Vagina (tissue), 2 donors: ENCODE results near the gene SERPING1.

ENCODE experiments used
- CTCF ChIP-seq, 3 experiments: fragments of 450-650 bp in 2 of 3; fragments of 200-600 bp in 1 of 3; sonication (generic) in 1 of 3; IDR thresholded peaks; one replicate each; pipeline ENCODE4 v1.5.1; 2017 to 2019; ENCODE audit warnings: antibody characterized with exemption in 3 of 3, mild to moderate bottlenecking in 2 of 3, moderate library complexity in 2 of 3
- POLR2A ChIP-seq, 2 donors: fragments of 450-650 bp; IDR thresholded peaks; one replicate each; pipeline ENCODE4 v1.6.1; 2017; ENCODE audit warnings: antibody characterized with exemption in 2 of 2, mild to moderate bottlenecking in 2 of 2, moderate library complexity in 2 of 2

DNA sequence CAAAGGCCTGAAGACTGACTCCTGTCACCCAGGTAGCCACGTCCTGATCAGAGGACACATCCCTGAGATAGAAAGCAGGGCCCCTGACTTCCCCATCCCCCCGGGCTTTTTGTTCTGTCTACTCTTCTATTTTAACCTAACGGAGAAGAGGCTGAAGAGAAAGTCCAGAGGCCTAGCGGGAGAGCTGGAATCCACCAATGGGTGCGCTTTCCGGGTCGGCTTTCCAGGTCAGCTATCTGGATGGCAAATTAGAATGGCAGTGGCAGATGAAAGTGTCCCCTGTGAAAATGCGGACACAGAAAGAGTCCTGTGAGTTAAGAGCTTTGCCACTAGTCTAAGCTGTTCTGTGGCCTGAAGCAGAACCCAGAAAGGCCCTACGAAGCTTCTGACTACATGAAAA lies 13.1 kb upstream of the SERPING1 start:
- no peak for TF ChIP-seq CTCF (IDR thresholded peaks at IDR 0.05)
- no peak for TF ChIP-seq POLR2A (IDR thresholded peaks at IDR 0.05)
